Neural progenitor cell (in vitro differentiated cells): Measurements from ENCODE around the gene GDAP2. TPM values are rescaled to one million over a fixed set of nuclear protein-coding genes. Genes with fewer than 3 reads are reported as not detected.

Experiments used
- DNase-seq: peaks from one replicate; pipeline ENCODE4 v3.0.0-alpha.2; 2016; ENCODE audit warnings: low spot score
- H2AFZ ChIP-seq: fragments of 200-600 bp; sonication (generic); replicated peaks from 2 replicates; pipeline ENCODE4 v1.6.1; 2016; ENCODE audit warnings: antibody characterized with exemption
- H3F3A ChIP-seq: fragments of 200-600 bp; sonication (generic); 2 replicates; pipeline ENCODE4 v1.6.1; 2016; ENCODE audit warnings: antibody characterized with exemption, low read depth
- H3K27ac ChIP-seq: fragments of 200-600 bp; sonication (generic); 2 replicates; pipeline ENCODE4 v1.5.1; 2016; ENCODE audit warnings: mild to moderate bottlenecking
- H3K27me3 ChIP-seq: fragments of 200-600 bp; sonication (generic); 2 replicates; pipeline ENCODE4 v1.6.1; 2016; ENCODE audit warnings: mild to moderate bottlenecking, moderate library complexity
- H3K36me3 ChIP-seq: fragments of 200-600 bp; sonication (generic); 2 replicates; pipeline ENCODE4 v1.5.1; 2016
- H3K4me1 ChIP-seq: fragments of 200-600 bp; sonication (generic); 2 replicates; pipeline ENCODE4 v1.6.1; 2016; ENCODE audit warnings: mixed run types
- H3K4me2 ChIP-seq: fragments of 200-600 bp; sonication (generic); 2 replicates; pipeline ENCODE4 v1.6.1; 2016
- H3K4me3 ChIP-seq: fragments of 200-600 bp; sonication (generic); 2 replicates; pipeline ENCODE4 v1.5.1; 2016
- H3K79me2 ChIP-seq: fragments of 200-600 bp; sonication (generic); 2 replicates; pipeline ENCODE4 v1.6.1; 2016; ENCODE audit warnings: low read depth
- H3K9ac ChIP-seq: fragments of 200-600 bp; sonication (generic); 2 replicates; pipeline ENCODE4 v1.6.1; 2016
- H3K9me3 ChIP-seq: fragments of 200-600 bp; sonication (generic); 2 replicates; pipeline ENCODE4 v1.5.1; 2016; ENCODE audit warnings: low read depth
- H4K20me1 ChIP-seq: fragments of 200-600 bp; sonication (generic); 2 replicates; pipeline ENCODE4 v1.6.1; 2016; ENCODE audit warnings: low read depth
- H3K27ac Mint-ChIP-seq: 3 replicates; pipeline ENCODE4 v1.8.0; 2021; ENCODE audit warnings: mixed read lengths
- H3K27me3 Mint-ChIP-seq: 2 replicates; pipeline ENCODE4 v1.8.0; 2022; ENCODE audit warnings: low read depth, mild to moderate bottlenecking, inconsistent platforms, moderate library complexity, mixed read lengths; ENCODE audit not compliant: insufficient read depth
- H3K36me3 Mint-ChIP-seq: 3 replicates; pipeline ENCODE4 v1.8.0; 2021; ENCODE audit warnings: mixed read lengths
- H3K4me1 Mint-ChIP-seq: 3 replicates; pipeline ENCODE4 v1.8.0; 2021; ENCODE audit warnings: mixed read lengths
- H3K4me3 Mint-ChIP-seq: 3 replicates; pipeline ENCODE4 v1.8.0; 2021; ENCODE audit warnings: mild to moderate bottlenecking, moderate library complexity, mixed read lengths
- H3K9me3 Mint-ChIP-seq: 3 replicates; pipeline ENCODE4 v1.8.0; 2020; ENCODE audit warnings: mixed read lengths
- EZH2 ChIP-seq: fragments of 200-600 bp; sonication (generic); IDR thresholded peaks from 2 replicates; pipeline ENCODE4 v1.6.1; 2017; ENCODE audit warnings: antibody characterized with exemption, mild to moderate bottlenecking, moderate library complexity
- EZH2phosphoT487 ChIP-seq: fragments of 200-600 bp; sonication (generic); IDR thresholded peaks from 2 replicates; pipeline ENCODE4 v1.6.1; 2017; ENCODE audit warnings: antibody characterized with exemption
- total RNA-seq: library from RNA; depleted of rRNA; stranded (reverse); fragments of >200 nt; gene quantifications from 2 replicates; pipeline ENCODE4 v1.2.3, GENCODE V29; 2015; ENCODE audit warnings: low replicate concordance
- TF ChIP-seq, protein P1 (sequence below): fragments of 200-600 bp; sonication (generic); IDR thresholded peaks from 2 replicates; pipeline ENCODE4 v1.5.1; 2017; ENCODE audit warnings: antibody characterized with exemption, mild to moderate bottlenecking

The GDAP2 gene
- total RNA-seq, 1 donor from 2014 or later: 32.0 TPM

DNA sequence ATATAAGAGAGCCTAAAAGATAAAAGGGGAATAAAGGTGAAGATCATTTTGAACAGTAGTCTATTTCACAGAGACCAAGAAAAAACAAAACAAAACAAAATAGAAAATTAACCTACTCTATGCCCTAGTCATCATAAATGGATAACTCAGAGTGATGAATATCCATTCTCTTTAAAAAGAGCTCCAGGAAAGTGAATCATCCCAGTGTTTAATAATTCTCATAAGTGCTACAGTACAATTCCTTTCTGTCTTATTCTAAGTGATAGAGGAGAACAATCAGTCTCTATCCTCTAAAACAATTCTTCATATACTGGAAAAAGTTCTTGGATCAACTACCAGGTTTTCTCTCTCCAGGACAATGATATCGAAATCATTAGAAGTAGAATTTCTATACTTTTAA lies 45.8 kb downstream of the GDAP2 start:
- Histone ChIP-seq H3K79me2 (no peaks in the 10 kb centered on the region), H3F3A (no peaks in the 10 kb centered on the region), H3K4me2 (no peak overlapping the region), H3K27me3 (no peaks in the 10 kb centered on the region), H4K20me1 (no peaks in the 10 kb centered on the region), H3K9ac (no peak overlapping the region), H2AFZ (no peak overlapping the region), H3K9me3 (no peaks in the 10 kb centered on the region), H3K36me3 (no peaks in the 10 kb centered on the region), H3K27ac (no peak overlapping the region), H3K4me3 (no peak overlapping the region), H3K4me1 (no peaks in the 10 kb centered on the region)
- Mint-ChIP-seq H3K9me3 (no peaks in the 10 kb centered on the region), H3K4me3 (no peak overlapping the region), H3K4me1 (no peaks in the 10 kb centered on the region), H3K36me3 (peaks cover 1% of the 10 kb centered on the region), H3K27me3 (no peaks in the 10 kb centered on the region), H3K27ac (no peak overlapping the region)
- DNase-seq: no peak
- TF ChIP-seq EZH2phosphoT487: no peak
- TF ChIP-seq, protein P1, sequence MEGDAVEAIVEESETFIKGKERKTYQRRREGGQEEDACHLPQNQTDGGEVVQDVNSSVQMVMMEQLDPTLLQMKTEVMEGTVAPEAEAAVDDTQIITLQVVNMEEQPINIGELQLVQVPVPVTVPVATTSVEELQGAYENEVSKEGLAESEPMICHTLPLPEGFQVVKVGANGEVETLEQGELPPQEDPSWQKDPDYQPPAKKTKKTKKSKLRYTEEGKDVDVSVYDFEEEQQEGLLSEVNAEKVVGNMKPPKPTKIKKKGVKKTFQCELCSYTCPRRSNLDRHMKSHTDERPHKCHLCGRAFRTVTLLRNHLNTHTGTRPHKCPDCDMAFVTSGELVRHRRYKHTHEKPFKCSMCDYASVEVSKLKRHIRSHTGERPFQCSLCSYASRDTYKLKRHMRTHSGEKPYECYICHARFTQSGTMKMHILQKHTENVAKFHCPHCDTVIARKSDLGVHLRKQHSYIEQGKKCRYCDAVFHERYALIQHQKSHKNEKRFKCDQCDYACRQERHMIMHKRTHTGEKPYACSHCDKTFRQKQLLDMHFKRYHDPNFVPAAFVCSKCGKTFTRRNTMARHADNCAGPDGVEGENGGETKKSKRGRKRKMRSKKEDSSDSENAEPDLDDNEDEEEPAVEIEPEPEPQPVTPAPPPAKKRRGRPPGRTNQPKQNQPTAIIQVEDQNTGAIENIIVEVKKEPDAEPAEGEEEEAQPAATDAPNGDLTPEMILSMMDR: no peak
- TF ChIP-seq EZH2: no peak

DNA sequence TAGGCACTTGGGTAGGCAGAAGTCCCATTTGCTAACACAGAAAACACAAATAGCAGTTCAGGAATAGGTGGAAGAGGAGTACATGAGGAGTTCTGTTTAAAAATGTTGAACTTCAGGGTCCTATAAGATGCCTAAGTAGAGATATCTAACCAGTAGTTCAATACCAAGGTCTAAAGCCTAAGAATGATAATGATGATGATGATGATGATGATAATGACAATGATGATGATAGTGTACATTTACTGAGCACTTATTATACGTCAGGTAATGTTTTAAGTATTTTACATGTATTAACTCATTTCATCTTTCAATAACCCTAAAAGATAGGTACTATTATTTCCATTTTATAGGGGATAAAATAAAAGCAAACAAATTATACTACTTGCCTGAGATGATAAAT lies 50.1 kb downstream of the GDAP2 start:
- Histone ChIP-seq H3K79me2 (no peaks in the 10 kb centered on the region), H2AFZ (no peak overlapping the region), H3K4me2 (no peak overlapping the region), H3K27me3 (no peaks in the 10 kb centered on the region), H4K20me1 (no peaks in the 10 kb centered on the region), H3K36me3 (no peaks in the 10 kb centered on the region), H3K9ac (no peak overlapping the region), H3K9me3 (no peaks in the 10 kb centered on the region), H3F3A (no peaks in the 10 kb centered on the region), H3K4me1 (no peaks in the 10 kb centered on the region), H3K27ac (no peak overlapping the region), H3K4me3 (no peak overlapping the region)
- Mint-ChIP-seq H3K27me3 (no peaks in the 10 kb centered on the region), H3K4me3 (no peak overlapping the region), H3K27ac (no peak overlapping the region), H3K36me3 (peaks cover 21% of the 10 kb centered on the region), H3K4me1 (no peaks in the 10 kb centered on the region), H3K9me3 (no peaks in the 10 kb centered on the region)
- TF ChIP-seq, protein P1: no peak
- no peak for TF ChIP-seq EZH2phosphoT487
- DNase-seq: no peak

DNA sequence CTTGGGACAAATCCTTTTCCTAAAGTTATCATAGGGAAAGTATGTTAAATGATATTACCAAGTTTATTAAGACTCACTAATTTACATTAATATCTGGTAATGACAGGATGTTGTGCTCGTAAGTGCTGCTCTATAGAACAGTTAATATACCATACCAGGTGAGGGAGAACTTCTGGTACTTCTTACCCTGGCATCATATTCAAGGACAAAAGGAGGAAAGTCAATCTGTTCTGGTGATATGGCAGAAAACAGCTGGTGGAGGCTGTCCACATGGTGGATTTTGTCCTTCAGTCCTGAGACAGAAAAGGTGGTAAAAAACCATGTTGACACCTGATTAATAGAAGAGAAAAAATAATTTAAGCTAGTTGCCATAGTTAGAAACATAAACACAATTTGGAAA lies 51.6 kb downstream of the GDAP2 start:
- Histone ChIP-seq H3K79me2 (no peaks in the 10 kb centered on the region), H3K27me3 (no peaks in the 10 kb centered on the region), H3K4me2 (no peak overlapping the region), H3K36me3 (no peaks in the 10 kb centered on the region), H3F3A (no peaks in the 10 kb centered on the region), H3K27ac (no peak overlapping the region), H3K9ac (no peak overlapping the region), H3K9me3 (no peaks in the 10 kb centered on the region), H3K4me1 (no peaks in the 10 kb centered on the region), H2AFZ (no peak overlapping the region), H3K4me3 (no peak overlapping the region), H4K20me1 (no peaks in the 10 kb centered on the region)
- Mint-ChIP-seq H3K9me3 (no peaks in the 10 kb centered on the region), H3K4me1 (no peaks in the 10 kb centered on the region), H3K36me3 (peaks cover 29% of the 10 kb centered on the region), H3K27ac (no peak overlapping the region), H3K27me3 (no peaks in the 10 kb centered on the region), H3K4me3 (no peak overlapping the region)
- TF ChIP-seq, protein P1: no peak
- TF ChIP-seq EZH2phosphoT487 (no peak), EZH2 (no peak)
- DNase-seq: no peak

DNA sequence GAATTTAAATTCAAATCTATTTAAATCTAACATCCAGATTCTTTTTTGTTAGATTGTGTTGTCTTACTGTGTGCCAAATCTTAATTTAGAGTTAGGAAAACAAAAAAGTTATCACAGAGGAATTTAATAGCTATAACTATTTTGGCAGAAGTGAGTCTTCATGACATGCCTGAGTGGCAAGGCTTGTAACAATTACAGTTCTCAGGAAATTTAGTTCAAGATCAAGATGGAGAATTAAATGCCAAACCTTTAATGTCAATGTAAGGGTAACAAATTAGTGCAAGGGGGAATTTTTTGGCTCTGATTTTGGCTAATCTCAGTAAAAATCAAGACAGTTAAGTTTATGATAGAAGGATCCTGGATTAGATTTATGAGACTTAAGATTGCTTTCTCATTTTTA lies 58.4 kb downstream of the GDAP2 start:
- H3K36me3 ChIP-seq: no peaks in the 10 kb centered on the region
- Mint-ChIP-seq H3K36me3 (peaks cover 47% of the 10 kb centered on the region), H3K4me3 (no peak overlapping the region)

More for the DNA sequence above, 58.4 kb downstream of the GDAP2 start:
- Histone ChIP-seq H3K79me2 (no peaks in the 10 kb centered on the region), H3K27me3 (no peaks in the 10 kb centered on the region), H3K4me3 (no peak overlapping the region), H3K27ac (no peak overlapping the region), H3K9ac (no peak overlapping the region), H3K9me3 (no peaks in the 10 kb centered on the region), H3K4me1 (no peaks in the 10 kb centered on the region), H3F3A (no peaks in the 10 kb centered on the region), H3K4me2 (no peak overlapping the region), H2AFZ (no peak overlapping the region), H4K20me1 (no peaks in the 10 kb centered on the region)
- Mint-ChIP-seq H3K27me3 (no peaks in the 10 kb centered on the region), H3K4me1 (no peaks in the 10 kb centered on the region), H3K27ac (no peak overlapping the region), H3K9me3 (no peaks in the 10 kb centered on the region)
- no peak for TF ChIP-seq EZH2phosphoT487
- no peak for TF ChIP-seq EZH2
- TF ChIP-seq, protein P1: no peak
- no peak for DNase-seq
